Ectodermal cell (in vitro differentiated cells): ENCODE data around the gene PHLPP1.

ENCODE experiments used
- H3K27ac ChIP-seq: 2 replicates; pipeline ENCODE4 v1.7.0; 2013; ENCODE audit warnings: mild to moderate bottlenecking, low read depth, low read length; ENCODE audit not compliant: insufficient read depth, poor library complexity, severe bottlenecking
- H3K27me3 ChIP-seq: 2 replicates; pipeline ENCODE4 v1.7.0; 2013; ENCODE audit warnings: mild to moderate bottlenecking, low read length; ENCODE audit not compliant: insufficient read depth, control insufficient read depth, poor library complexity, severe bottlenecking
- H3K36me3 ChIP-seq: one replicate; pipeline ENCODE4 v1.7.0; 2013; ENCODE audit warnings: low read length; ENCODE audit not compliant: control insufficient read depth, insufficient read depth
- H3K4me1 ChIP-seq: one replicate; pipeline ENCODE4 v1.7.0; 2013; ENCODE audit warnings: low read length; ENCODE audit not compliant: control insufficient read depth, insufficient read depth
- H3K4me3 ChIP-seq: 2 replicates; pipeline ENCODE4 v1.7.0; 2013; ENCODE audit warnings: low read depth, low read length, control low read depth; ENCODE audit not compliant: insufficient read depth
- H3K9me3 ChIP-seq: 2 replicates; pipeline ENCODE4 v1.7.0; 2013; ENCODE audit warnings: mild to moderate bottlenecking, low read length, moderate library complexity; ENCODE audit not compliant: control insufficient read depth
- WGBS, 2 experiments: methylation state at CpG; one replicate each; pipeline ENCODE4 v1.1.7; 2013; ENCODE audit warnings: missing lambda C conversion rate in 2 of 2; 5-methylcytosine and 5-hydroxymethylcytosine counted together

PHLPP1 gene

GRCh38 chr18:62771494-62772270 lies 56.3 kb downstream of the PHLPP1 start:
- 95 to 98% methylated on average over 2 to 4 of the region's 4 CpGs for WGBS, 2 experiments
- no peaks in the 10 kb centered on the region for H3K27me3 ChIP-seq
- H3K9me3 ChIP-seq: no peaks in the 10 kb centered on the region
- H3K4me3 ChIP-seq: no peak overlapping the region
- no peak overlapping the region for H3K27ac ChIP-seq
- H3K4me1 ChIP-seq: peaks cover 6% of the 10 kb centered on the region
- H3K36me3 ChIP-seq: no peaks in the 10 kb centered on the region

- no peaks in the 10 kb centered on the region for H3K9me3 ChIP-seq
- no peak overlapping the region for H3K4me3 ChIP-seq
- H3K27ac ChIP-seq: no peak overlapping the region
- no peaks in the 10 kb centered on the region for H3K4me1 ChIP-seq
- H3K27me3 ChIP-seq: no peaks in the 10 kb centered on the region
- H3K36me3 ChIP-seq: no peaks in the 10 kb centered on the region
- 84 to 88% methylated on average over 1 to 2 of the region's 2 CpGs for WGBS, 2 experiments
These were observed 57.7 kb downstream of the PHLPP1 start for GRCh38 chr18:62772860-62773584.

- no peaks in the 10 kb centered on the region for H3K36me3 ChIP-seq
- no peak overlapping the region for H3K27ac ChIP-seq
- H3K4me3 ChIP-seq: no peak overlapping the region
- peaks cover under 1% of the 10 kb centered on the region for H3K4me1 ChIP-seq
- H3K9me3 ChIP-seq: no peaks in the 10 kb centered on the region
- H3K27me3 ChIP-seq: no peaks in the 10 kb centered on the region
- 81 to 97% methylated on average over 2 to 3 of the region's 3 CpGs for WGBS, 2 experiments
These were observed 58.4 kb downstream of the PHLPP1 start for GRCh38 chr18:62773691-62774090.

GRCh38 chr18:62776024-62776570 lies 60.8 kb downstream of the PHLPP1 start:
- H3K9me3 ChIP-seq: no peaks in the 10 kb centered on the region
- no peaks in the 10 kb centered on the region for H3K27me3 ChIP-seq
- WGBS, 2 experiments: 87% methylated on average over 2 of the region's 2 CpGs; no CpG with 5 or more reads in 1 of the 2 experiments
- no peak overlapping the region for H3K4me3 ChIP-seq
- H3K27ac ChIP-seq: no peak overlapping the region
- H3K4me1 ChIP-seq: peaks cover 7% of the 10 kb centered on the region
- no peaks in the 10 kb centered on the region for H3K36me3 ChIP-seq

DNA sequence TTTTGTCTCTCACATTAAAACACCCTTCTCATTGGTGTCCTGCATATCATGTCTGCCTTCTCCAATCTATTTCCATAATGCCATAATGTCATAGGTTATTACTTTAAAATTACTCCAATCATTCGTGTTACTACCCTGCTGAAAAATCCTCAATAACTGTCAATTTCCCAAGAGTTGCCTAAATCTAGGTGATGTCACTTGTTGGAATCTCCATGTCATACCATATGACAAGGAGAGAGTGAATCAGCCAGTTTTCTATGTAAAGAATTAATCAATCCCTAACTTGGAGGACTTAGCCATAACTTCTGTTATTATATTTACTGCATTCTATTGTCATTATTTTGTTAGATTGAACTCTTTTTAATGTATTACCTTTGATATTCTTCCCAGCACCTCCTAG lies 62.5 kb downstream of the PHLPP1 start:
- Histone ChIP-seq H3K4me1 (peaks cover 7% of the 10 kb centered on the region), H3K9me3 (no peaks in the 10 kb centered on the region), H3K27me3 (no peaks in the 10 kb centered on the region), H3K27ac (no peak overlapping the region), H3K4me3 (no peak overlapping the region), H3K36me3 (no peaks in the 10 kb centered on the region)
- WGBS, 2 experiments: 76 to 87% methylated on average over 1 of the region's 1 CpG

DNA sequence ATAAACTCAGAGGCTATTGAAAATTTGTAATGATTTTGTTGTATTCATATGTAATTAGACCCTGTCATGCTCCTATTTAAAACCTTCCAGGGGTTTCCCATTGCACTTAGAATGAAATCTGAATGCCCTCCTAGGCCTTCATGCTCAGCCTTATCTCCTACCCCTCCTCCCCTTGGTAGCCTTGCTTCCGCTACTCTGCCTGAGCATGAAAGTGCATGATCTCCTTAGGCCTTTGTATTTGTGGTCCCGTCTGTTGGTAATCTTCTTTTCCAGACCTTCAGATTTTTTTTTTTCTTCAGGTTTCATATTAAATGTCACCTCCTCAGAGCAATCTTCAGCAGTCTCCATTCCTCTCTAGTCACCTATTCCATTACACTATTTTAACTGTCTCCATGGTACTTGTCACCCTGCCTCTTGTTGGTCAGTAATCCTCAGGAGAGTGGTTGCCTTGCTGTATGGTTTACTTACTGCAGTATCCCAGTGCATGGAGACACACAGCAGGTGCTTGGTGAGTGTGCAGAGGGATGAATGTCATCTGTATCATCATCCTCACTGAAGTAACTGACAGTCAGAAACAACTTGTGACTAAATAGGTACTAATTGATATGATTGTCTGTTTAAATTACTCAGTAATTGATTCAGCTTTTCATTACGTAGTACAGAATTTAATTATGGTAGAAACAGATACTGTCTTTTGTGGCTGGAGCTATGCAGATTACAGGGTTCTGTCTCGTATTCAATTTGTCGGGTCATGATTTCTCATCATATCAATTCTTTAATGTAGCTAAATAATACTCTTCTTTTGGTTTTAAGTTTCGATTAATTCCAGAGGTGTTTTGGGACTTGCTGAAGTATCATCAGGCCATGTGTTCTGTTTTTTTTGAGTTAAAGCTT lies 63.9 kb downstream of the PHLPP1 start:
- H3K27ac ChIP-seq: peak overlapping the region; percentile 38
- WGBS, 2 experiments: 67 to 74% methylated on average over 4 to 6 of the region's 6 CpGs

DNA sequence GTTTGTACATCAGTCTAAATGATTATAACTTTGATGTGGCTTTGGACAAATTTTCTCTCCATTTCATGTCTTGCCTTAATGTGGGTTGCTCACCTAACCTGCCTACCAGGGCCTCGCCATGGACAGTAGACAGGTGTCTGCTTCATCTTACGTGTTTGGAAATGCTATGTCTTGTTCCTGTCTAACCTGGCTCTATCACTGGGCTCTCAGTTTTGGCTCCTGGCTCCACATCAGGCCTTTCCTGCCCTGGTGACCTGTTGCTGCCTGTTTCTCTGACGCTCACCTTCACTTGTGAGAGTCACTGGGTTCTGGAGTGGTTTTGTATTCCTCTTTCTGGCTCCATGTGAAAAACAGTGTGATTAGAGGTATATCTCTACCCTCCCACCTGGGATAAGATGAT lies 65.9 kb downstream of the PHLPP1 start:
- Histone ChIP-seq H3K36me3 (no peaks in the 10 kb centered on the region), H3K9me3 (no peaks in the 10 kb centered on the region), H3K27ac (no peak overlapping the region), H3K4me1 (peaks cover 17% of the 10 kb centered on the region), H3K27me3 (no peaks in the 10 kb centered on the region), H3K4me3 (no peak overlapping the region)
- WGBS, 2 experiments: 95% methylated on average over 3 of the region's 3 CpGs

More for the DNA sequence above, 63.9 kb downstream of the PHLPP1 start:
- H3K9me3 ChIP-seq: no peaks in the 10 kb centered on the region
- no peaks in the 10 kb centered on the region for H3K27me3 ChIP-seq
- H3K4me3 ChIP-seq: no peak overlapping the region
- H3K4me1 ChIP-seq: peaks cover 7% of the 10 kb centered on the region
- H3K36me3 ChIP-seq: no peaks in the 10 kb centered on the region

- Histone ChIP-seq H3K27ac (no peak overlapping the region), H3K4me1 (peaks cover 19% of the 10 kb centered on the region), H3K9me3 (no peaks in the 10 kb centered on the region), H3K36me3 (no peaks in the 10 kb centered on the region), H3K4me3 (no peak overlapping the region), H3K27me3 (no peaks in the 10 kb centered on the region)
- WGBS, 2 experiments: 88 to 100% methylated on average over 2 of the region's 2 CpGs
These were observed 66.6 kb downstream of the PHLPP1 start for GRCh38 chr18:62781893-62782292.

GRCh38 chr18:62784338-62784965 lies 69.1 kb downstream of the PHLPP1 start:
- H3K4me1 ChIP-seq: peaks cover 37% of the 10 kb centered on the region
- no peak overlapping the region for H3K4me3 ChIP-seq
- no peaks in the 10 kb centered on the region for H3K9me3 ChIP-seq
- H3K36me3 ChIP-seq: no peaks in the 10 kb centered on the region
- no peaks in the 10 kb centered on the region for H3K27me3 ChIP-seq
- 96 to 100% methylated on average over 4 of the region's 4 CpGs for WGBS, 2 experiments
- no peak overlapping the region for H3K27ac ChIP-seq
